Fibroblast of villous mesenchyme (primary cell): ENCODE results near the gene CRYBB1. TPM values are rescaled to one million over a fixed set of nuclear protein-coding genes. Genes with fewer than 3 reads are reported as not detected.
A peak's percentile ranks its signal among the peaks of the same experiment; 100 is the strongest.
"Not testable (repeated sequence)": the region's sequence is repeated elsewhere in the genome, so short reads cannot be mapped to it uniquely, and the experiment has no call there.

Experiments used
- DNase-seq: peaks from one replicate; pipeline ENCODE4 v3.0.0-alpha.2; 2010; ENCODE audit warnings: low read depth
- H3K4me3 ChIP-seq: 2 replicates; pipeline ENCODE4 v1.5.1; 2011; ENCODE audit warnings: low read depth, mild to moderate bottlenecking, low read length
- total RNA-seq: library from RNA; depleted of rRNA; stranded (reverse); fragments of >200 nt; gene quantifications from 2 replicates; pipeline ENCODE4 v1.2.3, GENCODE V29; 2012
- TF ChIP-seq, protein P1 (sequence below): IDR thresholded peaks from 2 replicates; pipeline ENCODE4 v1.5.1; 2012; ENCODE audit warnings: low read depth, mild to moderate bottlenecking, low read length; ENCODE audit not compliant: insufficient read depth

The CRYBB1 gene
- total RNA-seq, 1 donor = not detected

DNA sequence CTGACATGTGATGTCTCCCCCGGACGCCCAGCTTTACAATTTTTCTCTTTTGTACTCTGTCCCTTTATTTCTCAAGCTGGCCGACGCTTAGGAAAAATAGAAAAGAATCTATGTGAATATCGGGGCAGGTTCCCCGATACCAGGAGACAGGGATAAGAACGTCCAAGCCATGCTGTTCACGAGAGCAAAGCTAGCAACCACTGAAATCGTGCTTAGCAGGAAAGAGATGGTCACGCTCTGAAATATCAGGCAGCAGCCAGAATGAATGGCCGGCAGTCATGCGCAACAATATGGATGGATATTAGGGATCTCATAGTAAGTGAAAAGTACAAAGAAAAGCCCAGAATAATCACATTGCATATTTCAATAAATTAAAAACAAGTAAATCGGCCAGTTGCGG is 3.5 kb downstream of the CRYBB1 start:
- no peak for DNase-seq
- H3K4me3 ChIP-seq = no peak overlapping the region
- TF ChIP-seq, protein P1, sequence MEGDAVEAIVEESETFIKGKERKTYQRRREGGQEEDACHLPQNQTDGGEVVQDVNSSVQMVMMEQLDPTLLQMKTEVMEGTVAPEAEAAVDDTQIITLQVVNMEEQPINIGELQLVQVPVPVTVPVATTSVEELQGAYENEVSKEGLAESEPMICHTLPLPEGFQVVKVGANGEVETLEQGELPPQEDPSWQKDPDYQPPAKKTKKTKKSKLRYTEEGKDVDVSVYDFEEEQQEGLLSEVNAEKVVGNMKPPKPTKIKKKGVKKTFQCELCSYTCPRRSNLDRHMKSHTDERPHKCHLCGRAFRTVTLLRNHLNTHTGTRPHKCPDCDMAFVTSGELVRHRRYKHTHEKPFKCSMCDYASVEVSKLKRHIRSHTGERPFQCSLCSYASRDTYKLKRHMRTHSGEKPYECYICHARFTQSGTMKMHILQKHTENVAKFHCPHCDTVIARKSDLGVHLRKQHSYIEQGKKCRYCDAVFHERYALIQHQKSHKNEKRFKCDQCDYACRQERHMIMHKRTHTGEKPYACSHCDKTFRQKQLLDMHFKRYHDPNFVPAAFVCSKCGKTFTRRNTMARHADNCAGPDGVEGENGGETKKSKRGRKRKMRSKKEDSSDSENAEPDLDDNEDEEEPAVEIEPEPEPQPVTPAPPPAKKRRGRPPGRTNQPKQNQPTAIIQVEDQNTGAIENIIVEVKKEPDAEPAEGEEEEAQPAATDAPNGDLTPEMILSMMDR = no peak

DNA sequence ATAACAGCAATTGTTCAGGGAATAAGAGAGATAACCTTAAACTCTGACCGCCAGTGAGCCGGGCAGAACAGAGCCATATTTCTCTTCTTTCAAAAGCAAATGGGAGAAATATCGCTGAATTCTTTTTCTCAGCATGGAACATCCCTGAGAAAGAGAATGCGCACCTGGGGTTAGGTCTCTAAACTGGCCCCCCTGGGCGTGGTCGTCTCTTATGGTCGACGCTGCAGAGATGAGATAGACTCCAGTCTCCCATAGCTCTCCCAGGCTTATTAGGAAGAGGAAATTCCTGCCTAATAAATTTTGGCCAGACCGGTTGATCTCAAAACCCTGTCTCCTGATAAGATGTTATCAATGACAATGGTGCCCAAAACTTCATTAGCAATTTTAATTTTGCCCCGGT is 4.1 kb downstream of the CRYBB1 start:
- DNase-seq, H3K4me3 ChIP-seq: not testable (repeated sequence)

DNA sequence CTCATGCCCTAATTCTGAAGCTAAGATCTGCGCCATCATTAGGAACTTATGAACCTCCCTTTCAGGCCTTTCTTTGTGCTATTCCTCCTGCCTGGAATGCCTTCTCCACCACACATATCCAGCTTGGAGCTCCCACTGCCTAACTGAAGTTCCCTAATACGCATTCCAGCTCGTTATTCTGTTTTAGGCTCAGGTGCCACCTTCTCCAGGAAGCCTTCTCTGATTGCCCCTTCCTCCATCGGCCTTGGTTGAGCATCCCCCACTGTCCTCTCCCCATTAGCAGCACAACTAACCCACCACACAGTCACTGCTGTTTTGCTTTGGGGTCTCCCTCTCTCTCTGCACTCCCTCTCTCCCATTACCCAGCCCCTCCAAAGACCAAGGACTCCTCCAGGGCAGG is 5.2 kb downstream of the CRYBB1 start:
- TF ChIP-seq, protein P1 = no peak
- no peak for DNase-seq
- no peak overlapping the region for H3K4me3 ChIP-seq

DNA sequence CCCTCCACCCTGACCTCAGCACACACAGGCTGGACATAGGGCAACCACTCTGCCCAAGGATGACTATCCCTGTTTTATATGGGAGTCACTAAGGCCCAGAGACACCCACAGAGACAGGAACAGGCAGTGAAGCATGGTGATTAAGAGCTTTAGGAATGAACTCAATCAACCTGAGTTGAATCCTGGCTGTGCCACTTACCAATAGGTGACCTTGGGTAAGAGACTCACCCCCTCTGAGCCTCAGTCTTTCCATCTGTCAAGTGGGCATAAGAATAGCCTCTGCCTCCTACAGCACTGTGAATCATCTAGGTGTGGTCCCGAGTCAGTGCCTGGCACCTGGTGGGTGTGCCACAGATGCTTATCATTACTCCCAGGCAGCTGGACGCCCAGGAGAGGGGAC is 6.8 kb downstream of the CRYBB1 start:
- TF ChIP-seq, protein P1 = no peak
- no peak for DNase-seq
- H3K4me3 ChIP-seq = no peak overlapping the region

DNA sequence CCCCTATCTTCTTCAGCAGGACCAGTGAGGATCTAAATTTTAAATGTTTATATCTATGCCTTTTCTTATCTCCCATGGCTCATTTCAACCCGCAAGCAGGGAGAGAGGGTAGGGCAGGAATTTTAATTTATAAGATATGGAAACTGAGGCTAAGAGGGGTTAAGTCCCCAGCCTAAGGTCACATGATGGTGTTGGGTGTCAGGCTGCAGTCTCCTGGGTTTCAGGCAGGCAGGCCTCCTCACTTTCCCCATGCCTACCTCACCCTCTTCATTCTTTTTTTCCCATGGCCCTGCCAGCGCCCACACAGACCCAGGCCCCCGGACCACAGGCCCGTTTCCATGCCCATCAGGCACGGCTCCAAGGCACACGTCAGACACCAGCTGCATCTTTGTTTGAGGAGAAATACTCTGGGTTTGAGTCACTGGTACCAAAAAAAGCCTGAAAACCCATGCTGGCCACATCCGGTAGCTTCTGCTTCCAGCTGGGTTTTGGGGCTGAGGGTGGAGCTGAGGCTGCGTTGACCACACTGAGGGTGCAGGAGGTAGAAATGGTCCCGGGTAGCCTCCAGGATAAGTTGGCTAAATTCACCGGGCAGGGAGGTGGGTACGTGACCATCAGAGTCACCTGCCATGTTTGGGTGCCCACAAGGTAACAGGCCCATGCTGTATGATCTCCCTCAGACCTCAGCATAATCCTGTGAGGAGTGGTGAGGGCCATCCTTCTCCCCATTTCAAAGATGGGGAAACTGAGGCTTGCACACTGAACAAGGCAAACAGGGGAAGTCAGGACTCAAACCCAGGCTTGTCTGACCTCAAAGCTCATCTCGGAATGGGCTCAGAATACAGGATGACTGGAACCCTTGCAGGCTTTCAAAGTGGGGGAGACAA is 7.5 kb downstream of the CRYBB1 start:
- TF ChIP-seq, protein P1 = no peak
- H3K4me3 ChIP-seq = no peak overlapping the region
- DNase-seq = peak; percentile 94

DNA sequence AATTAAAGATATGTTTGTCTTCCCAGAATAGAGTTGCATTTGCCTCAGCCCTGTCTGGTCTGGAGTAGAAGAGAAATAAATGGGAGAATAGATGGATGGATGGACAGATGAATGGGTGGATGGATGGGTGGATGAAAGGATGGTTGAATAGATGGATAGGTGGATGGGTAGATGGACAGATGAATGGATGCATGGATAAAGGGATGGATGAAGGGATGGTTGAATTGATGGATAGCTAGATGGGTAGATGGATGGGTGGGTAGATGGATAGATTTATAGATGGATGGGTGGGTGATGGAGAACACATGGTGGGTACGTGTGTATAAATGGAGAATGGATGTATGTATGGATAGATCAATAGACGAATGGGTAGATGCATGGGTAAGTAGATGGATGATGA is 8.5 kb downstream of the CRYBB1 start:
- H3K4me3 ChIP-seq = no peak overlapping the region
- no peak for DNase-seq
- TF ChIP-seq, protein P1 = no peak

DNA sequence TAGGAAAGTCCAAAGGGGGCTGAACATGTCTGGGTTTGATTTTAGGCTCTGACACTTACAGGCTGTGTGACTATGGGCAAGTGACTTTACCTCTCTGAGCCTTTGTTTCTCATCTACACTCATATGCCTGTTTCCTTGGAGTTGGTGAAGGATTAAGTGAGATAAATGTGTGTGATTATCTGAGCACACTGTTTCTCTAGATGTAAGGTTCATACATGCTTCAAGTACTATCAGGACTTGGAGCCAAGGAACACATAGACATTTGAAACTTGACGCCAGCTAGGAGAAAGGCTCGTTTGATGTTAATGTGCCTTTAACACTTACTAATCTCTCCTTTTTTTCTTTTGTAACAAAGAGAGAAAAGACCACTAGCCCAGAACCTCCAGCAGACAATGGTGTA is 9.7 kb downstream of the CRYBB1 start:
- H3K4me3 ChIP-seq = no peak overlapping the region
- no peak for DNase-seq
- TF ChIP-seq, protein P1 = no peak
